Activated CD4-positive, alpha-beta T cell treated with anti-CD3 and anti-CD28 coated beads, Interleukin-2, amount 50 U/mL, for 4 hours (primary cell): ENCODE data around the gene KLHDC8A.
"Not testable (repeated sequence)": the region's sequence is repeated elsewhere in the genome, so short reads cannot be mapped to it uniquely, and the experiment has no call there.

Source experiments
- DNase-seq, 2 experiments: peaks; one replicate each; pipeline ENCODE4 v3.0.0-alpha.2; 2020

The KLHDC8A gene, protein sequence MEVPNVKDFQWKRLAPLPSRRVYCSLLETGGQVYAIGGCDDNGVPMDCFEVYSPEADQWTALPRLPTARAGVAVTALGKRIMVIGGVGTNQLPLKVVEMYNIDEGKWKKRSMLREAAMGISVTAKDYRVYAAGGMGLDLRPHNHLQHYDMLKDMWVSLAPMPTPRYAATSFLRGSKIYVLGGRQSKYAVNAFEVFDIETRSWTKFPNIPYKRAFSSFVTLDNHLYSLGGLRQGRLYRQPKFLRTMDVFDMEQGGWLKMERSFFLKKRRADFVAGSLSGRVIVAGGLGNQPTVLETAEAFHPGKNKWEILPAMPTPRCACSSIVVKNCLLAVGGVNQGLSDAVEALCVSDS

DNA sequence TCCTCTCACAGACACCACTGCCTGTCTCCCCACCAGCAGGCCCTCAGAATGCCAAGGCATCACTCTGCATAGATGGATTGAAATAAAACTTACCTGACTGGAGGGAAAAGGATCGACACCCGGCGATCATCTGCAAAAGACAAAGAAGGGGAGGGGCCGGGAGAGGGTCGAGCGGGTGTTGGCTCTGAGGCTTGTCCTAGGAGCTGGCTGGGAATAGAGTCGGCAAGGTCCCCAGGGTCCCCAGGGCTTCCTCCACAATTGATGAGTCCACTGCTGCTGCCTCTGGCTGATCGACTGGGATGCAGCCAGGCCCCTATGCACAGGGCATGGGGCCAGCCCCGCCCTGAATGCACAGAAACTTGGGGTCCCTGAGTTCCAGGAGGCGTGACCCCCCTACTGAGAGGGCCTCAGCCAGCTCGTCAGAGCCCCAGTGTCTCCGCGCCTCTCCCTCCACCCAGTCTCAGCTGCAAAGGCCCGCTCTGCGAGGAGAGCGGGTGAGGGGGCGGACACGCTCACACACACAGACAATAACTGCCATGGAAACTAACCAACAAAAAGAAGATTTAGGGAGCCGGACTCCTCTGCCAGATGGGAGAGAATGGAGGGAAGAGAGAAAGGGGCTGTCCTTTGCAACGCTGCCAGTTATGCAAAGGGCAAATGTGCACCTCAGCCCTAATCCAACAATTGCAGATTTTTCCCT, at the start of gene KLHDC8A:
KLHDC8A (minus strand) TSS at position 483 of the 700 bp plus-strand sequence. CDS start 13,318 bp downstream, outside the sequence.
- no peak for DNase-seq

DNA sequence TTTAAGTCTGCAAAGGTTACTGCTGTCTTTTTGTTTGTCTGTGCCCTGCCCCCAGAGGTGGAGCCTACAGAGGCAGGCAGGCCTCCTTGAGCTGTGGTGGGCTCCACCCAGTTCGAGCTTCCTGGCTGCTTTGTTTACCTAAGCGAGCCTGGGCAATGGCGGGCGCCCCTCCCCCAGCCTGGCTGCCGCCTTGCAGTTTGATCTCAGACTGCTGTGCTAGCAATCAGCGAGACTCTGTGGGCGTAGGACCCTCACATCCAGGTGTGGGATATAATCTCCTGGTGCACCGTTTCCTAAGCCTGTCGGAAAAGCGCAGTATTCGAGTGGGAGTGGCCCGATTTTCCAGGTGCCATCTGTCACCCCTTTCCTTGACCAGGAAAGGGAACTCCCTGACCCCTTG, 49.5 kb upstream of the KLHDC8A start:
- not testable (repeated sequence) for DNase-seq

DNA sequence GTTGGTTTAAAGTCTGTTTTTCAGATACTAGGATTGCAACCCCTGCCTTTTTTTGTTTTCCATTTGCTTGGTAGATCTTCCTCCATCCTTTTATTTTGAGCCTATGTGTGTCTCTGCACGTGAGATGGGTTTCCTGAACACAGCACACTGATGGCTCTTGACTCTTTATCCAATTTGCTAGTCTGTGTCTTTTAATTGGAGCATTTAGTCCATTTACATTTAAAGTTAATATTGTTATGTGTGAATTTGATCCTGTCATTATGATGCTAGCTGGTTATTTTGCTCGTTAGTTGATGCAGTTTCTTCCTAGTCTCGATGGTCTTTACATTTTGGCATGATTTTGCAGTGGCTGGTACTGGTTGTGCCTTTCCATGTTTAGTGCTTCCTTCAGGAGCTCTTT, 47.8 kb upstream of the KLHDC8A start:
- not testable (repeated sequence) for DNase-seq

DNA sequence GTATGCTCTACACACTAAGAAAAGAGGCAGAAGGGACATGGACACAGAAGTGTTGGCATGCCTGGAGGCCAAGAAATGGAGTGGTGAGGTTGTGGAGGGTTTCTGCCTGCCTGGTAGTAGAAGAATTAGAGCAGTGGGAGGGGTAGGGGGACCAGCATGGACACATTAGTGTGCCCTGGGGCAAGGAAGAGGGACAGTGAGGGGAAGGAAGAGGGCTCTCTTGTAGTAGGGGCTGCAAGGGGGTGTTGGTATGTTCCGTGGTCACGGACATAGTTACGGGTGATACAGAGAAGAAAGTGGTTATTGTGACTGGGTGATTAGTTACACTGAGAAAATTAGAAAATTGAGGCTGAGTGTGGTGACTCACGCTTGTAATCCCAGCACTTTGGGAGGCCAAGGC, 41.9 kb upstream of the KLHDC8A start:
- DNase-seq = no peak

DNA sequence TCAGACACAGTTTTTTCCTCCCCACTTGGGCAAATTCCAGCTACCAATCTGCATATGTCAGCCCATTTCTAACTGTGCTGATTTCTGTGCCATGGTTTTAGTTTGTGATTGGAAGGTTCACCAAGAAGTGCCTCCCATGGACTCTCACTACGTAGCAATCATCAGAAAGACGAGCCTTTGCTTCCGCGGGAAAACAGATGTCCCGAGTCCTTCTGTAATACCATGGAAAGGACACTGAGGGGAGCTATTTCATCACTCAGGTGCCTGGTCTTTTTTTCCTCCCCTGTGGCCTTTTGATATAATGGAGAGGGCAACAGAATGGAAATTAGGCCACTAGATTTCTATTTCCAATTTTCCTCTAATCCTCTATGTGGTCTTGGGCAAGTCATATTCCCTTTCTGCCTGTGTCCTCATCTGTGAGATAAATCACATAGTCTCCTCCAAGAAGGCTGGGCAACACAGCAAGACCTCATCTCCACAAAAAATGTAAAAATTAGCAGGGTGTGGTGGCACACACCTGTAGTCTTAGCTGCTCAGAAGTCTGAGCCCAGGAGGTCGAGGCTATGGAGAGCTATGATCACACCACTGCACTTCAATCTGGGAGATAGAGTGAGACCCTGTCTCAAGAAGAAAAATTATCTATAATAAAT, 40.4 kb upstream of the KLHDC8A start:
- no peak for DNase-seq

DNA sequence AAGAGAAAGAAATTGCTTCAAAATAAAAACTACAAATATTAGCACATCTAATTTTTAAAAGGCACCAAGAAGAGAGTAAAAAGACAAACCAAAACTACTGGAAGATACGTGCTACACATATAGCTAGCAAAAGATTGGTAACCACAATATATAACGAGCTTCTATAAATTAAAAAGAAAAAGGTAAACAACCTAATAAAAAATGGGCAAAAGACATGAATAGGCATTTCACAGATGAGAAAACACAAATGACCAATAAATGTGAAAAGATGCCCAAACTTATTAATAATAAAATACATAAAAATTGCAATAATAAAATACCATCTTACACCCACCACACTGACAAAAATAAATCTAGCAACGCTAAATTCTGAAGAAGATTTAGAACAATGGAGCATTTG, 38.9 kb upstream of the KLHDC8A start:
- DNase-seq = no peak

DNA sequence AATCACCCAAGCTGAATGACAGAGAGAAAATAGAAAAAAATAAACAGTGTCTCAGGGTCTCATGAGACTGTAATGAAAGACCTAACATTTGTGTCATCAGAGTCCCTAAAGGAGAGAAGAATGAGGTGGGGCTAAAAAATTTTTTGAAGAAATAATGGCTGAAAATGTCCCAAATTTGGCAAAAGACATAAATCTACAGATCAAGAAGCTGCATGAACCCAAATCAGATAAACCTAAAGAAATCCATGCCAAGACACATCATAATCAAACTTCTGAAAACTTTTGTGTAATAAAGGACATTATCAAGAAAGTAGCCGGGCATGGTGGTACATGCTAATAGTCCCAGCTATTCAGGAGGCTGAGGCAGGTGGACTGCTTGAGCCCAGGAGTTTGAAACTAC, 35.9 kb upstream of the KLHDC8A start:
- no peak for DNase-seq

DNA sequence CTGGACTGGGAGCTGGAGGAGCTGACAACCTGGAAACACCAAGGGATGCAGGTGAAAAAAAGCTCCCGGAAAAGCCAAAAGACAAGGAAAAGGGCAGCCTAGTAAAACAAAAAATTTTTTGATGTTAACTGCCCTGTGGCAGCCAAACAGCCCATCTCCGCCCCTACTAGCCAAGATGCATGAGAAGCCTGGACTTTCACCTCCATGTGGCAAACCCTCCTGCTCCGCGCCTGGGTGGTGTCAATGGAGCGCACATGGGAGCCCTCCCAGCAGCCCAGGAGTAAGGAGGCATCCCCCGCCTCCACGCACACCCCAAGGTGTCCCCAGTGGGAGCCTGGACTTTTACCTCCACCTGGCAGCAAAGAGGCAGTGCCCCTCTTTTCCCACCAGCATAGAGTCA, 34.7 kb upstream of the KLHDC8A start:
- DNase-seq = no peak

DNA sequence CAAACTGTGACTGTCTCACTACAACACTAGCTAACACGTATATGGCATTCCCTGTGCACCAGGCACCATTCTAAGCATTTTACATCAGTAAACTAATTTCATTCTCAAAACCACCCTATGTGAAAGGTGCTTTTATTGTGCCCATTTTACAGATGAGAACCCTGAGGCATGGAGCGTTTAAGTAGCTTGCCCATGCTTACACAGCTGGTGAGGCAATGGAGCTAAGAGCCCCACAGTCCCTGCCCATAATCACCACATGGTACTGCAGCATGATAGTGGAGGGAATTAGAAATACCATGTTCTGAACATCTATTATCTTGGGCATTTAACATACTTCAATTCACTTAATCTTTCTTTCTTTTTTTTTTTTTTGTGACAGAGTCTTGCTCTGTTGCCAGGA, 31.1 kb upstream of the KLHDC8A start:
- DNase-seq = no peak

DNA sequence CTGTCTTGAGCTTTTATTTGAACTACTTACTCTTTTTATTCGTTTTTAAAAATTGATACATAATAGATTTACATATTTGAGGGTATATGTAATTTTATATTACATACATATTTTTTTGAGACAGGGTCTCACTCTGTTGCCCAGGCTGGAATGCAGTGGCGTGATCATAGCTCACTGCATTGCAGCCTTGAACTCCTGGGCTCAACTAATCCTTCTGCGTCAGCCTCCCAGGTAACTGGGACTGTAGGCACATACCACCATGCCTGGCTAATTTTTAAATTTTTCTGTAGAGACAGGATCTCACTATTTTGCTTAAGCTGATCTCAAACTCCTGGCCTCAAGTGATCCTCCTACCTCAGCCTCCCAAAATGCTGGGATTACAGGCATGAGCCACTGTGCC, 26.3 kb upstream of the KLHDC8A start:
- DNase-seq = not testable (repeated sequence)

DNA sequence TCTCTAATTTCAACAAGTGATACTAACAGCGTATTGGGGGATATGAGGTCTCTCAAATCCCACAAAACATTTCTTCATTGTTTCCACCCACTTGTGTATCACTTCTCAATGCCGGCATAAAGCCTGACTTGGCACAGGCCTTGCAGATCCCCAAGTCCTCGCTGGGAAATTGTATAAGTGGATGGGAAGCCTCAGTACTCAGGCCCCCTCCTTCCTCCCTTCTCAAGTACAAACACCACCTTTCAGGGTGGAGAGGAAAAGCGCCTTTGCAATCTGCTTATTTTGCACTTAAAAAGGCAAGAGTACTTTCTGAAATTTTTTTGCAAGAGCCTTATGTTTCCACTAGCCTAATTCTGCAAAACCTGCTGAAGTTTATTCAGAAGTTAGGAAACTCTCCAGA, 25.8 kb upstream of the KLHDC8A start:
- no peak for DNase-seq

DNA sequence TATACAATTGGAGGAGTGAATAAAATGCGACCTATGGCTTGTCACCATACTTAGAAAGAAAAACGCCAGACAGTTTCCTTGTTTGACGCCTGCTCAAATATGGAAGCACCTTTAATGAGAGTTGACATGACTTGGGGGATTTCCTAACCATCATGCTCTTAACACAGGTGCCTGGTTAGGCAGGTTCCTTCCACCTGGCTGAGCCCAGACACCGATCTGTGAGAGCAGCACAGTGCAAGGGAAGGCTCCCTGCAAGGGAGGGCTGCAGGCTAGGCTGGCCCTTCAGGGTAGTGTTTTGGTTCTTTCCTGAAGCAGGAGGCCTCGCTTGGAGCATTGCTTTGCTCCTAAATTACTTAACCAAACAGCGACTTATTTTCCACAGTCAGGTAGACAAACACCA, 24.6 kb upstream of the KLHDC8A start:
- no peak for DNase-seq

DNA sequence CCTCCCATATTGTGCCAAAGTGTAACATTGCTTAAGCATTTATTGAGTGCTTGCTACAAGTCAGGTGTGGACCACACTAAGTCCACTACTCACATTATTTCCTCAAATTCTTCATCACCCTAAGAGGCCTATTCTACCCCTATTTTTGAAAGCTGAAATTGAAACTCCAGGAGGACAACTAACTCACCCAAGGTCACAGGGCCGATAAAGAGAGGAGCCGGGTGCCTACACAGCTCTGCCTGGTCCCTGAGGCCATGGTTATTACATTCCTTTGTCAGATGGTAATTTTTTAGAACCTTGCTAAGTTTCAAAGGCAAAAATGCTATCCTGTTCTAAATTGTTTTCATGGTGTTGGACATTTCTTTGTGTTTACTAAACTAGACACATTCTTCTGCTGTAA, 24.2 kb upstream of the KLHDC8A start:
- DNase-seq = no peak

DNA sequence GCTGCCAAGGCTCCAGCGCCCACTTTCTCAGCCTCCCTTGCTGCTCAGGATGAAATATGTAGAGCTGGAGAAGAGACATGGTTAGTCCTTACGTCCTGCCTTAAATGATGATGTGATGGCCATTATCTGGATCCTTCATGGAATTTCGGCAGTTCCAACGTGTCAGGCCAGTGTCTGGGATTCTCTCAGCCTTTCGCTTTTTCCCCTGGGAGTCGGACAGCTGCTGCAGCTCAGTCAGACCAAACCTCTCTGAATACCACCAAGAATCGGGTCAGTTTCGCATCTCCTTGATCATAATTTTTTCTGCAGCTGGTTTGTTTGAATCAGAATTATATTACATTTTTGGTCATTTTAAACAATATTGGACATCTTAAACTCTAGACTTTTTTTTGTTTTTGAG, 22.3 kb upstream of the KLHDC8A start:
- DNase-seq = no peak

DNA sequence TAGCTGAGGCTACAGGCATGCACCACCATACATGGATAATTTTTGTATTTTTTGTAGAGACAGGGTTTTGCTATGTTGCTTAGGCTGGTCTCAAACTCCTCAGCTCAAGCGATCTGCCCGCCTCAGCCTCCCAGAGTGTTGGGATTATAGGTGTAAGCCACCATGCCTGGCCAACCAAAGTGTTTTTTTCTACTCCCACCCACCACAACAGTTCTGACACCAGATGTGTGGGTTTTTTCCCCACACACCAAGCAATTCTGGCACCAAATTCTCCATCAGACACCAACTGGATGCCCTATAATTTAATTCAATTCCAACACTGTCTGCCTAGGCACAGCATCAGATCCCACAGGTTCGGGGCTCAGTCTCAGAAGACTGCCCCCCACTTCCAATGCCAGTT, 20.6 kb upstream of the KLHDC8A start:
- DNase-seq = no peak

DNA sequence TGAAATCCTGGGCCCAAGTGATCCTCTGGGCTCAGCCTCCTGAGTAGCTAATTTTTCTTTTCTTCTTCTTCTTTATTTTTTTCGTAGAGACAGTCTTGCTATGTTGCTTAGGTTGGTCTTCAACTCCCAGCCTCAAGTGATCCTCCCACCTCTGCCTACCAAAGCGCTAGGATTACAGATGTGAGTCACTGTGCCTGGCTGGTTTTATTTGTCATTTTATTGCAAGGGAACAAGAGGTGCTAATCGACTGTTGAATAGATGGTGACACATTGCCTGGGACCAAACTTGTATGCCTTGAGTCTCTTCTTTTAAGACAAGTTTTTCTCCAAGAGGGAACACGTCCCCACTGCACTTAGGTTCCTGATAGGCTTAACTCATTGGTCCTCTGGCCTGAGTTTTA, 20.0 kb upstream of the KLHDC8A start:
- DNase-seq = no peak

DNA sequence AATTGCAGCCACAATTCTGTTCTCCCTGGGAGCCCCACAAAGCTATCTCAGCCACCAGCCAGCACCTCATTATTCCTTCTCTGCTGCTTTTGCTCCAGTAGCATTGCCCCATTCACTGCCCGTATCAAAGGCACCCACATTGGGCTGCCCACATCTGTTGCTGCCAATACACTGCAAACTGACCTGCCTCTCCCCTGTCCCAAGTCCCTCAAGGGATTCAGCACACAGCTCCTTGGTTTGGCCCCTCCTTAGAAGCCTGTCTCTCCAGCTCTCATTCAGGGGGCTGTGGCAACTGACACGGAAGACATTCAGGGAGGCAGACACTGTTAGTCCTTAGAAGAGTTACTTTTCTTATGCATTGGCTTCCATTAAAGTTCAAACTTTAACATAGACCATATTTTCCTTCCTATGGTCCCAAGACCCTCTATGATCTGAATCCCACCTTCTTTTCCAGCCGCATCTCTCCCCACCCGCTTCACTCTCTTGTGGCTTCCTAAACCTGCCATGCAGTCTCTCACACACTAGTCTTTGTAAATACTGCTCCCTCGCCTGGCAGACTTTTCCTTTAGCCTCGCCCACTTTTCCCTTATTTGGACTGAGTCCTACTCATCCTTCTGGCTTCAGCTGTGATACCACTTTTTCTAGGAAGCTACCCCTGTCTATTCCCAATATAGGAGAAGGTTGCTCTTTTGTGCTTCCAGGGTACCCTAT, 19.3 kb upstream of the KLHDC8A start:
- no peak for DNase-seq

DNA sequence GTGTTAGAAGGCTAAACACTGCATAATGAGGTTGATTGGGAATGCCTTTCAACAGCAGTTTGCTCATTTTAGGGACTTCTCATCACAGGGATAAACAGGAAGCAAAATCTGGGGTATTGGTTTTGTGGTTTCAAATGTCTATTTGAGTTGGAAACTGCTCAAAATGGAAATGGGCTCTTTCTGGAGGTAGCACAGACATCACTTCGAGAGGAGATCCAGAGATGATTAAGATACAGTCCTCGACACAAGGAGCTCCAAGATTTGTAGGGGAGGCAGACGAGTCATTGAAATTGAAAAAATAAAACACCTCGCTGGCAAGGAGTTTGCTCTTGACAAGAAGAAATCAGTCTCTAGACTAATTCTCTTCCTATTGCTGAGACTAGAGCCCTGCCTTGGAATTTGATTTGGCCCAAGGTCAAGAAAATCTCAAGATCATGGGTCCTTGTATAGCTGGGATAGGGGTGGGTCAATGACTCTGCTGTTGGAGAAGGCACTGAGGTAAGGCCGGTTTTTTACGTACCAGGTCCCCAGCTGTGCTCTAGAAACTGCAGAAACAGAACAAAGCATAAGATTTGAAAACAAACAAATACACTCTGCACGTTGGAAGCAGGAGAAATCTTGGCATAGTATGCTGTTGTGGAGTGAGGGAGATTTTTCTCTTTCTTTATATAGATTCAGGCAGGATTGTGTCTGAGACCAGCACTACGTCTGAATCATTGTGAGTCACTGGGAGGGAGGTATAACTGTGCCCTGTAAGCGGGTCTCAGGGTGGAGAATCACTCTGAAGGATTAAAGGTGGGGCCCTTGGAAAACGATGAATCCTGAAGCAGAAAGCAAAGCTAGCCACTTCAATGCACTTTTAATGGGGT, 17.7 kb upstream of the KLHDC8A start:
- no peak for DNase-seq

DNA sequence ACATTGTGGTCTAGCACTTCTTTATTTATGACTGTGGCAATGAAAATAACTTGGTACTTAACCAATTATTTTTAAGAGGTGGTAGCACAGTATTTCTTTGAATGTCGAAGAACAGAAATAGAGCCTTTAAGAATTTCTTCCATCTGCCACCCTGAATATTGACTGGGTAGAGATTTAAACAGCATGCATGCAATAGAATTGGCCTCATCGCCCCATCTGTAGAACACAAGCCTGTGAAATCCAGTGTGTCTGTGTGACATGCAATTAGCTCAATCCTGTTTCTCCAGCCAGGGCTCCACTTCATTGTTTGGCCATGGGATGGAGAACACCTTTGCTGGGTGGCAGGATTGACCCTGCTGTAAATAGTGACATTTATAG, 17.1 kb upstream of the KLHDC8A start:
- no peak for DNase-seq

DNA sequence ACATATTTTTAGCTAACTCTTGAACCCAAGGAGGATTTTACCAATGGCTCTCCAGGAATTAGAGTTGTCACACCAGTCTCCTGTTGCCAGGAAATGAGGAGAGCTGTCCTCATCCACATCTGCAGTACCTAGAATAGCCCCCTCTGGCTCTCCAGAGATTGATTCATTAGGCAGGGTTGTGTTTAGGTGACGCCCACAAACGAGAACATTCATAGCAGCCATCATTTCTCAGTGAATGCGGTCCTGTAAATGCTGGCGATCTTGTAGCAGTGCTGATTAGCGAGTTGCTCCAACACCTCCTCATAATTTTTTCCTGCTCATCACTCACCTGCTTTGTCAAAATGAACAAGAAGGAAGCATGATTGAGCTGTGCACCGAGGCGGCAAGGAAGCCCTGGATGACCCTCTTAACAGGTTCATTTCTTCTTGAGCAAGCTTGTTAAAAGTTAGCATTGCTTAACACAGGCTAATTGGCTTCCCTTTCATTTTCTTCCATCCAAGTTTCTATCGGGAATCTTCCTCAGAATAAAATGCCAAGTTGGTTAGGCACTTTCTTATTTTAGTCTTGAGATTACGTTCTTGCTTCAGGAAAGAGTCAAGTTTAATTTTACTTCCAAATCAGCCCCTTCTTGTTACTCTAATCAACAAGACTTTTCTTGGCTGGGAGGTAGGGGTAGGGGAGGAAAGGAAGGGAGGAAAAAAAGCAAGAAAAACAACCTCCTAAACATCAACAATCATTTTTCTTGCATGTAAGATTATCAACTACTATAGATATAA, 16.5 kb upstream of the KLHDC8A start:
- no peak for DNase-seq

DNA sequence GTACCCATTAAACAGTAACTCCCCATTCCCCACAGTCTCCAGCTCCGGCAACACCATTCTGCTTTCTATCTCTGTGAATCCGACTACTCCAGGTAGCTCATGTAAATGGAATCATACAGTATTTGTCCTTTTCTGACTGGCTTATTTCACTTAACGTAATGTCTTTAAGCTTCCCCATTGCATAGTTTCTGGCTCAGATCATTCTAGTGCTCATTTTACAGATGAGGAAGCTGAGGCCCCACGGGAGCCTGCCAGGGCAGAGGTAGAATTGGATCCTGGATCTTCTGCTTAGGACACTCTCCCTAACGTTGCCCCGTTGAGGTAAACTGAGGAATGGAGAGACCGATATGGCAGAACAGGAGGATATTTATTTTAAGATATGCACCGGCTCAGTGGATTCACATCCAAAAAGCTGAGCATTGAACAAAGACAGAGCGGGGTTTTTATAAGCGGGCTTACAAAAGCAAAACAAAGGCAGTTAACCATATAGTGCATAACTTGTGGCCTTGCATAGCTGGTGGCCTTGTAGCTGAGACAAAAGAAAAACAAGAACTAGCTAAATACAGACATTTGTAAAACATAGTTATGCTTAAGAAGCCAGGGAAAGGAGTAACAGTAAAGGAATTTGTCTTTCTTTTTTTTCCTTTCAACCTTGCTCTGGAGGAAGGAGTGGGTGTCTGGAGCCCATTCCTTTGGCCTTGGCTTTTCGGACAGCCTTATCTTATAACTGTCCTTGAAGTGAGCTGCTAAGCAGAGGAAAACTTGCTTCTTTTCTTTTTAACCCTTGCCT, 15.3 kb upstream of the KLHDC8A start:
- DNase-seq = no peak
